Esophagus (tissue), 2 donors: ENCODE results near the gene CD82. TPM values are rescaled to one million over a fixed set of nuclear protein-coding genes. Genes with fewer than 3 reads are reported as not detected.

Source experiments
- H3K27ac ChIP-seq, 2 donors: one replicate each; pipeline ENCODE4 v1.5.1; 2013; ENCODE audit warnings: low read depth in 2 of 2, mild to moderate bottlenecking in 2 of 2, inconsistent platforms in 1 of 2, low read length in 1 of 2, moderate library complexity in 1 of 2
- H3K27me3 ChIP-seq, 2 donors: one replicate each; pipeline ENCODE4 v1.6.1; 2013; ENCODE audit warnings: low read length in 2 of 2, control low read depth in 1 of 2, mild to moderate bottlenecking in 1 of 2; ENCODE audit not compliant: insufficient read depth in 2 of 2, control insufficient read depth in 1 of 2
- H3K36me3 ChIP-seq, 2 donors: one replicate each; pipeline ENCODE4 v1.6.1; 2013; ENCODE audit warnings: low read length in 1 of 2; ENCODE audit not compliant: control insufficient read depth in 2 of 2, insufficient read depth in 2 of 2
- H3K4me1 ChIP-seq, 2 donors: one replicate each; pipeline ENCODE4 v1.6.1; 2013; ENCODE audit warnings: low read length in 1 of 2; ENCODE audit not compliant: control insufficient read depth in 2 of 2, insufficient read depth in 2 of 2
- H3K4me3 ChIP-seq, 2 donors: one replicate each; pipeline ENCODE4 v1.5.1; 2013; ENCODE audit warnings: low read length in 2 of 2, mild to moderate bottlenecking in 2 of 2, low read depth in 1 of 2, moderate library complexity in 1 of 2
- H3K9me3 ChIP-seq, 2 donors: one replicate each; pipeline ENCODE4 v1.6.1; 2013; ENCODE audit warnings: mild to moderate bottlenecking in 2 of 2, low read depth in 1 of 2, low read length in 1 of 2, moderate library complexity in 1 of 2; ENCODE audit not compliant: control insufficient read depth in 2 of 2, insufficient read depth in 1 of 2
- WGBS, 2 donors: extraction: QIAGEN DNeasy Blood & Tissue Kit; methylation state at CpG; one replicate each; pipeline ENCODE4 v1.1.7; 2013; 5-methylcytosine and 5-hydroxymethylcytosine counted together
- polyA plus RNA-seq, 2 donors: library from polyadenylated mRNA; stranded (reverse); fragments of 200-250 nt; gene quantifications; one replicate each; pipeline ENCODE4 v1.2.3, GENCODE V29; 2013
- donor health status: healthy with polysubstance abuse.
- donor health status: Bipolar disorder and iron deficiency.

Gene CD82
- polyA plus RNA-seq, 2 donors = 123 to 266 TPM

GRCh38 chr11:44602891-44603310 lies 37.4 kb downstream of the CD82 start:
- Histone ChIP-seq H3K4me3 (no peak overlapping the region), H3K36me3 (peaks cover 9 to 29% of the 10 kb centered on the region in 2 donors), H3K27me3 (no peaks in the 10 kb centered on the region), H3K27ac (no peak overlapping the region), H3K9me3 (no peaks in the 10 kb centered on the region), H3K4me1 (peaks cover 9 to 11% of the 10 kb centered on the region in 2 donors)
- 70 to 78% methylated on average over 6 of the region's 6 CpGs for WGBS, 2 donors

GRCh38 chr11:44604171-44604581 lies 38.7 kb downstream of the CD82 start:
- 65 to 71% methylated on average over 6 of the region's 6 CpGs for WGBS, 2 donors
- peaks cover 9 to 37% of the 10 kb centered on the region in 2 donors for H3K36me3 ChIP-seq
- peaks cover 9 to 11% of the 10 kb centered on the region in 2 donors for H3K4me1 ChIP-seq
- no peak overlapping the region for H3K27ac ChIP-seq
- H3K9me3 ChIP-seq = no peaks in the 10 kb centered on the region
- no peak overlapping the region for H3K4me3 ChIP-seq
- no peaks in the 10 kb centered on the region for H3K27me3 ChIP-seq

- WGBS, 2 donors = 88 to 94% methylated on average over 25 of the region's 25 CpGs
- Histone ChIP-seq H3K9me3 (no peaks in the 10 kb centered on the region), H3K4me1 (peaks cover 9 to 11% of the 10 kb centered on the region in 2 donors), H3K4me3 (no peak overlapping the region), H3K27ac (no peak overlapping the region), H3K27me3 (no peaks in the 10 kb centered on the region), H3K36me3 (peaks cover 9 to 33% of the 10 kb centered on the region in 2 donors)
These were observed 39.7 kb downstream of the CD82 start for GRCh38 chr11:44605068-44605708.

- Histone ChIP-seq H3K27ac (no peak overlapping the region), H3K36me3 (peaks cover 9 to 29% of the 10 kb centered on the region in 2 donors), H3K9me3 (no peaks in the 10 kb centered on the region), H3K4me1 (peaks cover 9 to 11% of the 10 kb centered on the region in 2 donors), H3K4me3 (no peak overlapping the region), H3K27me3 (no peaks in the 10 kb centered on the region)
- WGBS, 2 donors = 95 to 96% methylated on average over 7 of the region's 7 CpGs
These were observed 40.5 kb downstream of the CD82 start for GRCh38 chr11:44605965-44606364.

- 83 to 90% methylated on average over 3 of the region's 3 CpGs for WGBS, 2 donors
- peaks cover 9 to 27% of the 10 kb centered on the region in 2 donors for H3K36me3 ChIP-seq
- H3K9me3 ChIP-seq = no peaks in the 10 kb centered on the region
- H3K4me1 ChIP-seq = peaks cover 7 to 9% of the 10 kb centered on the region in 2 donors
- H3K27ac ChIP-seq = no peak overlapping the region
- no peaks in the 10 kb centered on the region for H3K27me3 ChIP-seq
- H3K4me3 ChIP-seq = no peak overlapping the region
These were observed 41.0 kb downstream of the CD82 start for GRCh38 chr11:44606472-44606871.

GRCh38 chr11:44607319-44607962 lies 42.0 kb downstream of the CD82 start:
- 60 to 63% methylated on average over 6 of the region's 6 CpGs for WGBS, 2 donors
- H3K9me3 ChIP-seq = no peaks in the 10 kb centered on the region
- H3K4me3 ChIP-seq = no peak overlapping the region
- H3K36me3 ChIP-seq = peaks cover 9 to 27% of the 10 kb centered on the region in 2 donors
- peaks cover 6 to 7% of the 10 kb centered on the region in 2 donors for H3K4me1 ChIP-seq
- peak overlapping the region in 1 of 2 donors; percentile 5 for H3K27ac ChIP-seq
- no peaks in the 10 kb centered on the region for H3K27me3 ChIP-seq

GRCh38 chr11:44607987-44608386 lies 42.5 kb downstream of the CD82 start:
- Histone ChIP-seq H3K27me3 (no peaks in the 10 kb centered on the region), H3K4me3 (no peak overlapping the region), H3K9me3 (no peaks in the 10 kb centered on the region), H3K27ac (no peak overlapping the region), H3K4me1 (peaks cover 6 to 7% of the 10 kb centered on the region in 2 donors), H3K36me3 (peaks cover 9 to 28% of the 10 kb centered on the region in 2 donors)
- WGBS, 2 donors = 52 to 58% methylated on average over 8 of the region's 8 CpGs

- no peak overlapping the region for H3K27ac ChIP-seq
- peaks cover 7 to 27% of the 10 kb centered on the region in 2 donors for H3K36me3 ChIP-seq
- no peaks in the 10 kb centered on the region for H3K27me3 ChIP-seq
- H3K4me3 ChIP-seq = no peak overlapping the region
- H3K9me3 ChIP-seq = no peaks in the 10 kb centered on the region
- 76 to 83% methylated on average over 9 of the region's 9 CpGs for WGBS, 2 donors
- H3K4me1 ChIP-seq = peaks cover 6 to 7% of the 10 kb centered on the region in 2 donors
These were observed 43.2 kb downstream of the CD82 start for GRCh38 chr11:44608651-44608990.

- Histone ChIP-seq H3K36me3 (peaks cover 3 to 23% of the 10 kb centered on the region in 2 donors), H3K4me3 (no peak overlapping the region), H3K9me3 (no peaks in the 10 kb centered on the region), H3K27ac (peak overlapping the region in 1 of 2 donors; percentile 17), H3K27me3 (no peaks in the 10 kb centered on the region), H3K4me1 (peaks cover 4 to 6% of the 10 kb centered on the region in 2 donors)
- WGBS, 2 donors = 76 to 78% methylated on average over 11 of the region's 11 CpGs
These were observed 43.7 kb downstream of the CD82 start for GRCh38 chr11:44608991-44609782.
